ENCODE results near the gene KCNT2. TPM values are rescaled to one million over a fixed set of nuclear protein-coding genes. Genes with fewer than 3 reads are reported as not detected.

The KCNT2 gene
- total RNA-seq, 2 experiments from 2014 or later, result not detected

DNA sequence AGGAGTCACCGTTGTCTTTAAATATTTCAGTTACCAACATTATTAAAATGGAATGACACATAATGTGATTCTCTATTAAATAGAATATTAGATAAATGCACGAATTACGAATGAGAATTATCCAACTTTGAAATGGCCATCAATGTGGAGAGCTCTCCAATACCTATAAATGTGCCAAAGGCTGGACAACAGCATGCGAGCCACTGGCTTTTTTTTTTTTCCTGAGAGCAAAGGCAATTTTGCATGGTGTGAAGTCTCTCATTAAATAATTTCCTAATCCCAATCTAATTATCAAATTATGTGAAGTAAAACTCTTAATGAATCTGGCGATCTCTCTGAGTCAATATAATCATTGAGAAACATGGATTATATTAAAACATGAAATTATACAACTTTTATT lies 113.5 kb downstream of the KCNT2 start:
- H3K4me2 ChIP-seq (ENCODE audit: low read length), result no peak overlapping the region
- intact Hi-C loops (cut with micrococcal nuclease; ENCODE audit: unreplicated experiment), result no loop called here
- no peaks in the 10 kb centered on the region for H3K9me2 ChIP-seq (ENCODE audit: insufficient read depth, low read length)
- H3K9me3 ChIP-seq (ENCODE audit: low read length), result no peaks in the 10 kb centered on the region
- no peaks in the 10 kb centered on the region for H3K79me2 ChIP-seq (ENCODE audit: insufficient read depth, low read depth, low read length)
- H3K4me3 ChIP-seq (ENCODE audit: low read depth, low read length, poor library complexity, severe bottlenecking), result no peak overlapping the region
- H3K4me1 ChIP-seq (ENCODE audit: insufficient read depth, low read length, poor library complexity, severe bottlenecking), result no peaks in the 10 kb centered on the region
- no peak for TF ChIP-seq EZH2phosphoT487 (IDR thresholded peaks at IDR 0.05; ENCODE audit: borderline replicate concordance, low read depth, low read length)
- TF ChIP-seq, protein P1, sequence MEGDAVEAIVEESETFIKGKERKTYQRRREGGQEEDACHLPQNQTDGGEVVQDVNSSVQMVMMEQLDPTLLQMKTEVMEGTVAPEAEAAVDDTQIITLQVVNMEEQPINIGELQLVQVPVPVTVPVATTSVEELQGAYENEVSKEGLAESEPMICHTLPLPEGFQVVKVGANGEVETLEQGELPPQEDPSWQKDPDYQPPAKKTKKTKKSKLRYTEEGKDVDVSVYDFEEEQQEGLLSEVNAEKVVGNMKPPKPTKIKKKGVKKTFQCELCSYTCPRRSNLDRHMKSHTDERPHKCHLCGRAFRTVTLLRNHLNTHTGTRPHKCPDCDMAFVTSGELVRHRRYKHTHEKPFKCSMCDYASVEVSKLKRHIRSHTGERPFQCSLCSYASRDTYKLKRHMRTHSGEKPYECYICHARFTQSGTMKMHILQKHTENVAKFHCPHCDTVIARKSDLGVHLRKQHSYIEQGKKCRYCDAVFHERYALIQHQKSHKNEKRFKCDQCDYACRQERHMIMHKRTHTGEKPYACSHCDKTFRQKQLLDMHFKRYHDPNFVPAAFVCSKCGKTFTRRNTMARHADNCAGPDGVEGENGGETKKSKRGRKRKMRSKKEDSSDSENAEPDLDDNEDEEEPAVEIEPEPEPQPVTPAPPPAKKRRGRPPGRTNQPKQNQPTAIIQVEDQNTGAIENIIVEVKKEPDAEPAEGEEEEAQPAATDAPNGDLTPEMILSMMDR (conservative IDR thresholded peaks at IDR 0.05; ENCODE audit: low read length), result no peak
- no peak overlapping the region for H3K27ac ChIP-seq (ENCODE audit: low read depth, low read length, poor library complexity, severe bottlenecking)
- no peaks in the 10 kb centered on the region for H3K36me3 ChIP-seq (ENCODE audit: insufficient read depth, low read length)
- no TSS peak for BruUV-seq (replicated peaks)
- no peaks in the 10 kb centered on the region for H4K20me1 ChIP-seq (ENCODE audit: insufficient read depth, low read length)
- no peak overlapping the region for H2AFZ ChIP-seq (ENCODE audit: low read length)
- DNase-seq (ENCODE audit: low spot score), result no peak
- CTCF ChIA-PET (ENCODE audit: unreplicated experiment), result no interaction called here
- POLR2A ChIA-PET, result no interaction called here

DNA sequence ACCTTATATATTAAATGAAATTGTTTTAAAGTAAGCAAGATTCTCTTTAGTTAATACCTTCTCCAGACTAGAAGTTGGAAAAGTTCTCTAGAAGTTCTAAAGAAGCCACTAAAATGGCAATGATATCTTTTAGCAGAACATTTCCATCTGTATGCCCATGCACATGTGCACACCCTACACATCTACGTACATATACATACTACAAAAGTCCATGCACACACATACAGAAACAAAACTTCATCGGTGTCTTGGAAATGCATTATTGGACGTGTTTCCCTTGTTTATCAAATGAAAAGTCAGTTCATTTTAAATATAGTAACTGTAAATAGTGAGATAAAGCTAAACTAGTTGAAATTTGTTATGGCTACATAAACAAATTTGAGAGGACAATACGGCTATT lies 114.4 kb downstream of the KCNT2 start:
- H3K36me3 ChIP-seq (ENCODE audit: insufficient read depth, low read length), result no peaks in the 10 kb centered on the region
- intact Hi-C loops (cut with micrococcal nuclease; ENCODE audit: unreplicated experiment), result no loop called here
- no peak overlapping the region for H3K4me3 ChIP-seq (ENCODE audit: low read depth, low read length, poor library complexity, severe bottlenecking)
- CTCF ChIA-PET (ENCODE audit: unreplicated experiment), result no interaction called here
- no peaks in the 10 kb centered on the region for H3K9me3 ChIP-seq (ENCODE audit: low read length)
- no TSS peak for BruUV-seq (replicated peaks)
- DNase-seq (ENCODE audit: low spot score), result no peak
- TF ChIP-seq, protein P1 (conservative IDR thresholded peaks at IDR 0.05; ENCODE audit: low read length), result no peak
- no peak for TF ChIP-seq EZH2phosphoT487 (IDR thresholded peaks at IDR 0.05; ENCODE audit: borderline replicate concordance, low read depth, low read length)
- no peaks in the 10 kb centered on the region for H3K9me2 ChIP-seq (ENCODE audit: insufficient read depth, low read length)
- H2AFZ ChIP-seq (ENCODE audit: low read length), result no peak overlapping the region
- H3K4me1 ChIP-seq (ENCODE audit: insufficient read depth, low read length, poor library complexity, severe bottlenecking), result no peaks in the 10 kb centered on the region
- no peak overlapping the region for H3K27ac ChIP-seq (ENCODE audit: low read depth, low read length, poor library complexity, severe bottlenecking)
- POLR2A ChIA-PET, result no interaction called here
- H3K4me2 ChIP-seq (ENCODE audit: low read length), result no peak overlapping the region
- H4K20me1 ChIP-seq (ENCODE audit: insufficient read depth, low read length), result no peaks in the 10 kb centered on the region
- no peaks in the 10 kb centered on the region for H3K79me2 ChIP-seq (ENCODE audit: insufficient read depth, low read depth, low read length)

DNA sequence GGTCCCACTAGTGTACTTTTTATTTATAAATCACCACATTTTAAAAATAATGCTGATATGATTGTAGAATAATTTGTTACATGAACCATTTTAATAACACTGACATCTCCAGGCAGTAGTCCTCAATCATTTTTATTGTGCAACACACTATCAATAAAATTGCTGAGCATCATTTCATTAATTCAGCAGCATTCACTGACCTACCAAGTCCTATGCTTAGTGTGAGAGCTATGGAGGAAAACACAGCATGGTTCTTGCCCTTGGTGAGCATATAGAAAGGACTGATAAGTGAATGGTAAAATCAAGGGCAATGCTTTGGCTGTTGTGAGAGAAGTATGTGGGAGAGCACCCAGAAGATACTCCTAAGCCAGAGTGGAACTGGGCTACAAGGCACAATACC lies 119.7 kb downstream of the KCNT2 start:
- no peak for DNase-seq (ENCODE audit: low spot score)
- POLR2A ChIA-PET, result no interaction called here
- intact Hi-C loops (cut with micrococcal nuclease; ENCODE audit: unreplicated experiment), result no loop called here
- TF ChIP-seq, protein P1 (conservative IDR thresholded peaks at IDR 0.05; ENCODE audit: low read length), result no peak
- no peak for TF ChIP-seq EZH2phosphoT487 (IDR thresholded peaks at IDR 0.05; ENCODE audit: borderline replicate concordance, low read depth, low read length)
- H4K20me1 ChIP-seq (ENCODE audit: insufficient read depth, low read length), result no peaks in the 10 kb centered on the region
- no peak overlapping the region for H3K27ac ChIP-seq (ENCODE audit: low read depth, low read length, poor library complexity, severe bottlenecking)
- H3K4me3 ChIP-seq (ENCODE audit: low read depth, low read length, poor library complexity, severe bottlenecking), result no peak overlapping the region
- no peaks in the 10 kb centered on the region for H3K9me3 ChIP-seq (ENCODE audit: low read length)
- no TSS peak for BruUV-seq (replicated peaks)
- H3K9me2 ChIP-seq (ENCODE audit: insufficient read depth, low read length), result no peaks in the 10 kb centered on the region
- H3K36me3 ChIP-seq (ENCODE audit: insufficient read depth, low read length), result no peaks in the 10 kb centered on the region
- CTCF ChIA-PET (ENCODE audit: unreplicated experiment), result no interaction called here
- H3K4me1 ChIP-seq (ENCODE audit: insufficient read depth, low read length, poor library complexity, severe bottlenecking), result no peaks in the 10 kb centered on the region
- no peak overlapping the region for H3K4me2 ChIP-seq (ENCODE audit: low read length)
- no peaks in the 10 kb centered on the region for H3K79me2 ChIP-seq (ENCODE audit: insufficient read depth, low read depth, low read length)
- H2AFZ ChIP-seq (ENCODE audit: low read length), result no peak overlapping the region
